GM12873 (cell line): ENCODE data around the gene LCN10.

ENCODE experiments used
- TF ChIP-seq, protein P1 (sequence below): IDR thresholded peaks from 2 replicates; pipeline ENCODE4 v1.5.1; 2012; ENCODE audit warnings: low read depth, mild to moderate bottlenecking, moderate library complexity, low read length, control low read depth; ENCODE audit not compliant: insufficient read depth; ENCODE audit errors: missing control alignments

LCN10 gene

GRCh38 chr9:136753371-136754058 is 10.8 kb upstream of the LCN10 start:
- TF ChIP-seq, protein P1, sequence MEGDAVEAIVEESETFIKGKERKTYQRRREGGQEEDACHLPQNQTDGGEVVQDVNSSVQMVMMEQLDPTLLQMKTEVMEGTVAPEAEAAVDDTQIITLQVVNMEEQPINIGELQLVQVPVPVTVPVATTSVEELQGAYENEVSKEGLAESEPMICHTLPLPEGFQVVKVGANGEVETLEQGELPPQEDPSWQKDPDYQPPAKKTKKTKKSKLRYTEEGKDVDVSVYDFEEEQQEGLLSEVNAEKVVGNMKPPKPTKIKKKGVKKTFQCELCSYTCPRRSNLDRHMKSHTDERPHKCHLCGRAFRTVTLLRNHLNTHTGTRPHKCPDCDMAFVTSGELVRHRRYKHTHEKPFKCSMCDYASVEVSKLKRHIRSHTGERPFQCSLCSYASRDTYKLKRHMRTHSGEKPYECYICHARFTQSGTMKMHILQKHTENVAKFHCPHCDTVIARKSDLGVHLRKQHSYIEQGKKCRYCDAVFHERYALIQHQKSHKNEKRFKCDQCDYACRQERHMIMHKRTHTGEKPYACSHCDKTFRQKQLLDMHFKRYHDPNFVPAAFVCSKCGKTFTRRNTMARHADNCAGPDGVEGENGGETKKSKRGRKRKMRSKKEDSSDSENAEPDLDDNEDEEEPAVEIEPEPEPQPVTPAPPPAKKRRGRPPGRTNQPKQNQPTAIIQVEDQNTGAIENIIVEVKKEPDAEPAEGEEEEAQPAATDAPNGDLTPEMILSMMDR = no peak

GRCh38 chr9:136751814-136752213 is 9.1 kb upstream of the LCN10 start:
- TF ChIP-seq, protein P1 = no peak

DNA sequence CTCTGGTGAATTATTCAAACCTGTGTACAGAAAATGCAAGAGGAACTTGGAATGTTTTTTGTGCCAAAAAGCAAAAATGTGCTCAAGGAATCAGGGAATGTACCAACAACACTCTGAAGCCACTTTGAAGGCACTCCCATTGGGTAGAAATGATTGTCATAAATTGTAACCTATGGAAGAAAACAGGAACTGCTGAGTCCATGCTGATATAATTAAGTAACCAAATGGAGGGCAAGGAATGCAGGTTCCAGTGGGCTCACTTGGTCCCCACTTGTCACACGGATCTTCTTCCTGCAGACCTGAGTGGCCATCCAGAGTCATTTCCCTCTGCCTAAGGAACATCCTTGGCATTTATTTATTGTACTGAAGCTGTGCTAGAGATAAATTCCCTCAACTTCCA is 8.5 kb upstream of the LCN10 start:
- TF ChIP-seq, protein P1 = no peak

DNA sequence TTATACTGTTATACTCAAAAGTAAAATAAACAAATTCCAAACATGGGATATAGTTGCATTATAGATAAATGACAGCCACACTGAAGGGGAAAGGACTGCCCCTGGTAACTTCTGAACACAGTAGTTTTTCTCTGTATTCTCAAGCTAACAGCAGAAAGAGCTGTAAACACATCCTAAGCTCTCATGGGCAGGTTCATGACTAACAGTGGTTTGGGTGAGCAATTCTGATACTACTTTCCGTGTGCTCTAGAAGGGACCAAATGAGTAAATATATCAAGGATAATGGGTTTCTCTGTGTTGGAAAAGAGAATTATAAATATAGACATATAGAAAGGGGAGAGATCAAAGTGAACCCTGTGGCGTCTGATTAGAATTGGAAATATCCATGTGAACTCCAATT is 7.8 kb upstream of the LCN10 start:
- TF ChIP-seq, protein P1 = no peak

DNA sequence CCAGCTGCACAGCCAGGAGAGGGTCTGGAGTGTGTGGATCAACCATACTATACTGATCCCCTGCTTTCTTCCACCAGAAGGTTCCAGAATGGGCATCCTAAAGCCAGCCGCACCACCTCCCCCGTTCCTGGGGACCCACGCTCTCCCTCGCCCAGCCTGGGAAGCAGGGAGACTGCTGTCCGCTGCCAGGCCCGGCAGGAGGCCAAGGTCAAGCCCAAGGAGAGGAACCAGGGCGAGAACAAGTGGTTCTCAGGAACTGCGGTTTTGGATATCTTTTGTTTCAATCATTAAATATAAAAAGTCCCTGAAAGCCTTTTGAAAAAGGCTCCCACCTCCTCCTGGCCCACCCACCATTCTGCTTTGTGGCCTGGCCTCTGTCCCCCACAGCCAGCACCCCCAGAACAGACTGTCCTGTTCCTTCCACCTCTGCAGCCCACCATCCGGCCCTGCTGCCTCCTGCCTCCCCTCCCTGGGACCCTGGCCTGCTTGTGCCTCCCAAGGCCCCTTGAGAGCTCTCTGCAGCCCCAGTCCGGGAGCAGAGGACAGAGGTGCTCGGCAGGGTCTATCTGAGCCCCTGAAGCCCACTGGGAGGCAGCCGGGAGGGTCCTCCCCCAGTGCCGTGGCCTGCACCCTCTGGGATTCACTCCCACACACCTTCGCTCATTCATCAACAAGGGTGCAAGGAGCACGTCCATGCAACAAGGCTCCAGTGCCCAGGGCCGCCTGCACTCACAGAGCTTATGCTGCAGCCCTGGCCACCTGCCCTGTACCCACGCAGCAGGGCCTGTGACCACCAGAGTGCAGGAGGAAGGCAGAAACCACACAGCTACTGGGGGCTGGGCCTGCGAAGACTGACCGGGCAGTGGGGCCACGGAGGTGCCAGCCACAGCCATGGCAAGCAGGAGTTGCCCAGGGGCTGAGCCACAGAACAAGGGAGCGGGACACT is 6.2 kb upstream of the LCN10 start:
- TF ChIP-seq, protein P1 = no peak

DNA sequence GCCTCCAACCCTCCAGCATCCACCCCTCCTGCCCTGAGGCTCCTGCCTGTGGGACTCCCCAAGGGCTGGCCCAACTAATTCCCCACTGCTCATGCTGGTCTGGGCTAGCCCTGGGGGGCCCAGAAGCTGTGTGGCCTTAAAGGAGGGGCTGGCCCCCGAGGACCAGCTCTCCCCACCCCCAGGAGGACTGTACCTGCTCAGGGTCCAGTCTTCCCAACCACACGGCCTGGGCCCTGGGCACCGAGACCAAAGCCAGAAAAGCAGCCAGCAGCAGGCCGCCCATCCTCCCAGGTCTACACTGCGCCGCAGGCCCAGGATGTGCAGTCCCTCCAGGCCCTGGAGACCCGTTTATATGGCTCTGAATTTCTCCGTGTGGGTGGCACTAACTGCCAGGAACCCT is 5.5 kb upstream of the LCN10 start, which contains the start of gene LCN6:
LCN6 (minus strand) TSS at position 325 of the 400 bp plus-strand sequence; CDS start at position 283, 42 bp downstream.
- TF ChIP-seq, protein P1 = no peak
